Measurements from ENCODE around the gene TNFAIP8. TPM values are rescaled to one million over a fixed set of nuclear protein-coding genes. Genes with fewer than 3 reads are reported as not detected.

TNFAIP8 gene
- total RNA-seq, result 36.1 and 47.3 TPM in 2 replicates

DNA sequence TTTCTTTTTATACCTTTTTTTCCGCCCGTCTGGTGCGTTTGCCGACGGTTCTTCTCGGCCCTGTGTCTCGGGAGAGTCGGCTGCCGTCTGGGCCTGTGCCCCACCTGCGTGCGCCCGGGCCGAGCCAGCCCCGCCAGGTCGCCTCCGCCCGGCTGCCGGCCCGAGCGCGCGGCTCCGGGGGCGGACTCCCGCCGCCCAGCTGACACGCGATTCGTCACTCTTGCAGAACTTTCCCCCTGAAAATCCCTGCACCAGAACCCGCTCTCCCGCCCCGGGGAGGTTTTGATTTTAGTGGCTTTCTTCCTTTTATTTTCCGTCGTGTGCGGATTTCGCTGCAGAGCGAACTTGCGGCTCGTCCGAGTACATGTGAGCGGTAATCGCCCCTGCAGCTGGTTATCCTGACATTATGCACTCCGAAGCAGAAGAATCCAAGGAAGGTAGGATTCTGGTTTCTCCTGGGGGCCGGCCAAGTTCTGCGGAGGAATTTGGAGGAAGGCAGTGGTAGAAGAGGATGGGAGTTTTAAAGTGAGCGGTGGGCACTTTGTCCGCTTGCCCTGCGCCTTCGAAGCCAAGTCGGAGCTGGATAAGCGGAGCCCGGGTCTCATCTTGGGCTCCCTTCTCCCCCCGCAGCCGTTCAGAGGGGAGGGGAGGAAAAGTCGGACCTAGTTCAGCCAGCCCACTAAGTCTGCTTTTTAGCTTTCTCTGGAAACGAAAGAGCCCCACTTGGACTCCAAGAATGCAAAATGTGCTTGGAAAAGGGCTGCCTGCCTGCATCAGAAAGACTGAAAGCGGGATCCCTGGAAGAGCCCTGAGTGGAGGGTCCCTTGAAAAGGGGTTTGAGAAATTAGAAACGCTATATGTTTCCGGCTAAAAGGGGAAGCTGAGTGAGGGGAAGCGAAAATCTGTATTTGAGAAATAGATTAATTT, at the start of gene TNFAIP8:
Gene TNFAIP8 (plus strand): TSS at position 335 of the 927 bp plus-strand sequence. CDS start 72 bp downstream, at position 407.

Small RNA genes lying within 50 kb of the gene (small RNA-seq; reads per million reads assigned to genes)
- gene RN7SL174P (not detected), gene RNA5SP190 (0.17 reads per million)

Other genes with a start within 250 kb of the TNFAIP8 start
- 105 and 151 TPM in 2 replicates for gene HSD17B4, start 96.5 kb downstream of the TNFAIP8 start, total RNA-seq